HG03558 (cell line): Measurements from ENCODE around the gene SMIM45.

Experiments used
- ATAC-seq: cut with Tn5 transposase; IDR thresholded peaks from one replicate; pipeline ENCODE4 v1.9.1; 2021; ENCODE audit warnings: moderate number of reproducible peaks; ENCODE audit not compliant: unreplicated experiment; ENCODE audit errors: extremely low read depth

SMIM45 gene

GRCh38 chr22:41966225-41966606 lies 14.3 kb downstream of the SMIM45 start:
- no peak for ATAC-seq

DNA sequence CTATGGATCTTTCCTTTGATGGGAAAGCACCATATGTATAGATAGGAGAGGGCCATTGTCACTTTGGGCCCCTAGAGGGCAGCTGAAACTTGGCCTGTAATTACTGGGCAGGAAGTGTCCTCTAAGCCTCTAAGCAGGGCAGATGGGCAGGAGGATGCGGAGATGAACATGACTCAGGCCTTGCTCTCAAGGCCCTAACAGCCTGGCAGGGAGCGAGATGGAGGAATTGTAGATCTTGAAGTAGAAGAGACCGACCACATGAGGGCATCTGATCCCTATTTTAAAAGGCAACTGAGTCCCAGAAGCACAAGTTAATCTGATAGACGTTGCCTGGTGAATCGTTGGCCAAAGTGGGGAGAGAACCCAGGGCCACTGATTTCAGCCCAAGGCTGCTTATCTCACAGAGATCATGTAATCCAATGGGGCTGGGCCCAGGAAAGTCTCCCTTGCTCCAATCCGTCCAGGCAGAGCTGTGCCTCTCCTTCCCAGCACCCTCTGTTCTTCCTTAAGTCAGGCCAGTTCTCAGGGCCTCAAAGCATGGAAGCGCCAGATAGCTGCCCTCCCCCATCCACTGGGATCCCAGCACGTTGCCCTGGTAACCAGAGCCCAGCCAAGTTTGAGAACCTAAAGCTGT lies 14.8 kb downstream of the SMIM45 start:
- no peak for ATAC-seq

DNA sequence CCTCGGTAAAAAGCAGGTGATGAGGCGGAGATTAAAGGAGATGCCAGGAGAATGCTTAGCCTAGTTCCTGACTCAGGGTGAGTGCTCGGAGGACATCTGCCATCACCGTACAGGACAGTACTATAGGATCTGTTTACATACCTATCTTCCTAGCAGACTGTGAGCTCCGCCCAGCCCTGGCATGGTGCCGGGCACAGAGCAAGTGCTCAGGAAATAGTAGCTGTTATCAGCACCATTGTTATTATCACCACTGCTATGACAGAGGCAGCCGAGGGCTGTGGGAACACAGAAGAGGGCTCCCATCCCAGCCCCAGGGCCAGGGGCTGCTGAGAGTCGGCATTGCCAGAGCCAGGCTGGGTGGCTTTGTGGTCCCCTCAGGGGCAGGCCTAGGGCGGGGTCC lies 16.7 kb downstream of the SMIM45 start:
- ATAC-seq = no peak

GRCh38 chr22:41969110-41969646 lies 17.2 kb downstream of the SMIM45 start, which contains the start of gene SEPTIN3:
Gene SEPTIN3 (plus strand): TSS chr22:41969443. CDS start chr22:41971493, 2,050 bp downstream.
- ATAC-seq = no peak

DNA sequence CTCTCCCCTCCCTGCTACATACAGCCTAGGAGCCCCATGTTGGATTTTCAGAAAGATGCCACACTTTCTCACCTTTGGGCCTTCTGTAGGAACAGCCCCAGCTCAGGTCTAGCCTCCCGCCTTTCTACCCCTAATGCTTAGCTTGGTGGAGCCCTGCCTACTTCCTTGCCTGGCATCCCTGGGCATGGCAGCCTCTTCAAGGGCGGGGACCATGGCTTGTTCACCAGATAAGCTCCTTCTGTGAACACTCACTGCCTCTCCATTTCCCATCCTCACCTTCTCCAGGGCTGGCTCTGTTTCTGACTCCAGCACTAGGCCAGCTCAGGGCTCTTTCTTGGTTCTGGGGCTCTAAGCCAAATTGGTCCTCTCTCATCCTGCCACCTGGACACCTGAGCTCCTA lies 18.7 kb downstream of the SMIM45 start:
- ATAC-seq = no peak

GRCh38 chr22:41971431-41971830 lies 19.5 kb downstream of the SMIM45 start:
- no peak for ATAC-seq

DNA sequence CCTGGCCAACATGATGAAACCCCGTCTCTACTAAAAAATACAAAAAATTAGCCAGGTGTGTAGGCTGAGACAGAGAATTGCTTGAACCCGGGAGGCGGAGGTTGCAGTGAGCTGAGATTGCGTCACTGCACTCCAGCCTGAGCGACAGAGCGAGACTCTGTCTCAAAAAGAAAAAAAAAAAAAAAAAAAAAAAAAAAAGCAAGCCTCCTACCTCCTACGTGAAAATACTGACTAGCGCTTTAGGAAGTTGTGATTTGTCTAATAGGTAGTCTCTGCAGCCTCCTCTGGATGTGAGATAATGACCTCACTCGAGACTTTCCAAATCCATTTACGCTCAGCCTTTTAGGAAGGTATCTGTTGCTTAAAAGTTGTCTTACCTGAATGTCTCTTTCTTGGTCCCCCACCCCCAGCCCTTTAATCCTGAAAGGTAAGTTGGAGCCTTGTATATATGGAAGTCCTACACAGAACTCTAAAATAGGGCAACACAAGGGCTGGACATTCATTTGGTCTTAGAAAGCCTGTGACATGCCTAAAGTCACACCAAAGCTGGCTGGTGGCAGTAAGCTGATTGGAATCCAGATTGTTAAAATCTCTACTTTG lies 22.8 kb downstream of the SMIM45 start:
- no peak for ATAC-seq

- ATAC-seq = no peak
These were observed 23.5 kb downstream of the SMIM45 start for GRCh38 chr22:41975299-41976069.

DNA sequence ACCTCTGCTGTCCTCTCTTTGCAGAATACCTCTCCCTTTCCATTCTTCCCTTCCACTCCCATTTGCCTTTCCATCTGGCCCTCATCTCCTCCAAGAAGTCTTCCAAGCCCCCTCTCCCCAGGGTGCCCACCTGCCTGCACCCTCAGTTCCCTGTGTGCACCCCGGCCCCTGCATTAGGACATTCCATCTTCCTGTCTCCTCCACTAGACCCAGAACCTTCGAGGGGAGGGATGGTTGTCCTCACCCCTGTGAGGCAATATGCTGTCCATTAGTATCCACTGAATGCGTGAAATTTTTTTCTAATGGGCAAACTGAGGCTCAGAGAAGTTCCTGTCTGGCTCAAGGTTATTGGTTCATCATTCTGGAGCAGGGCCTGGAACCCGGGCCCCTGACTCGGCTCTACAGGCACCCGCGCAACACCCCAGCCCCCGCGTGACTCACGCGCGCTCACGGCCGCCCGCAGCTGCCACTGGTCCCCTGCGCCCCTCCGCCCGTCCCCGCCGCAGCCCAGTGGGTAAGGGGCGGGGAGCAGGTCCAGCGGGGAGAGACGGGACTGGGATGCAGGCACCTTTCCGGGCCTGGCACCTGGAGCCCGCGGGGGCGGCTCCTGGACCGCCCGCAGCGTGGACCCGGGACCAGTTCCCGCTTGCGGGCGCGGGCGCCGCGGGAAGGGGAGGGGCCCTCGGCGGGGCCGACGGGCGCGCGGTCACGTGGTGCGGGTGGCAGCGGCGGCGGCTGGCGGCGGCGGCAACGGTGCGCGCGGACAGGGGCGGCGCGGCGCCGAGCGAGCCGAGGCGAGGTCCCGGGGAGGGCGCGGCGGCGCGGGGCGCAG lies 24.3 kb downstream of the SMIM45 start:
- no peak for ATAC-seq

- ATAC-seq = no peak
These were observed 25.1 kb downstream of the SMIM45 start for GRCh38 chr22:41976961-41977566.

DNA sequence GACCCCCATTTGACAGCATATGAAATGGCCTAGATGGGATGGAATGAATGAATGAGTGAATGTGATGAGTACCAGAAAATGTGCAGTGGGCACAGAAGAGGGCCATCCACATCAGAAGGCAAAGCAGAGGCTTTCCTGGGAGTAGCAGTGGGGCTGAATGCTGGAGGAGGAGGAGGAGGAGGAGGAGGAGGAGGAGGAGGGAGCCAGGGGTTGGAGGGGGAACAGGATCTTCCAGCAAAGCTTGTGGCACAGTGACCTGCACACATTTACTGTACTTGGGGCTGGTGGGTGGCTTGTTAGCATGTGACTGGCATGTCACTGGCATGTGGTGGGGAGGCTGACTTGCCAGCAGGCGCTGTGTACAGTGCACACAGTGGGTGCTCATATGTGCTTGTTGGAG lies 26.8 kb downstream of the SMIM45 start:
- ATAC-seq = no peak

DNA sequence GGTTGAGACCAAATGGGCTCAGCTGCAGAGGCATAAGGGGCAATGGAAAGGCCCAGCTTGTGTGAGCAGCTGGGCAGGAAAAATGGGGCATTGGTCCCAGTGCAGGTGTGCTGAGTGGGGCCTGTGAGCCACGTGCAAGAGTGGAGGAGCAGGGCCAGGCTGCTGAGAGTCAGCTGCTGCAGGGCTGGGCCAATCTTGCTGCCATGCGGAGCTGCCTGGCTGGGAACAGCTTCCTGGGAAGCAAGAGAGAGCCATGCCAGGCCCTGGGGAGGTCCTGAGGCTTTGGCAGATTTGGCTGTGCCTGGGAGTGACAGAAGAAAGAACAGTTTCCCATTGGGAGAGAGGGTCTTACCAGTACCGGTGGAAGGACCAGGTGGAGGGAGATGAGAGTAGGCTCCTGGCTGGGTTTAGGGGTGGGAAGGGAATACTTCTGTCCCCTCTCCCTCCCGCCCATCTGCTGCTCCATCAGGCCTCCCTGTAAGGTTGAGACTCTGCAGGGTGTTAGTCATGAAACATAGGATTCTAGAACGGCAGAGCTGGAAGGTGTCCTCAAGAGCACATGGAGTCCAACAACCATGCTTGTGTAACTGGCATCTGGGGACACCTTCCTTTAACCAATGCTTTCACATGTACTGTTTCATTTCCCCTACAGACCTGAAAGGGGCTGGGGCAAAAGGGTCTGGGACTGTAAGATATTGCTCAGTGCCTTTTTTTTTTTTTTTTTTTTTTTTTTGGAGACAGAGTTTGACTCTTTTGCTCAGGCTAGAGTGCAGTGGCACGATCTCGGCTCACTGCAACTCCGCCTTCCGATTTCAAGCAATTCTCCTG lies 27.7 kb downstream of the SMIM45 start:
- no peak for ATAC-seq

DNA sequence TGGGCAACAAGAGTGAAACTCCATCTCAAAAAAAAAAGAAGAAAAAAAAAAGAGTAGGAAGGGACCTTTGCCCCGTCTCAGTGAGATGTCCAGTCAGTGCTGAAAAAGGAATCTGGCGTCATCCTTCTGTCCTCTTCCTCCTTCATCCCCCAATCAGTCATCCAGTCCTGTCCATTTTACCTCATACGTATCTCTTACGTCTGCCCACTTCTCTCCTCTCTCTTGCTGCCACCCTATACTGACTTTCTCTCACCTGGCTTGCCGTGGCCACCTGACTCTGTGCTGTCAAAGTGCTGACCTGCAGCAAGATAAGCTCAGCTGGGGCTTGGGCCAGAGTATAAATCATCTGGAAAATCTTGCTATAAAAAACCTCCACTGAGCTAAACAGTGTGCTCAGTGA lies 30.9 kb downstream of the SMIM45 start:
- ATAC-seq = no peak

GRCh38 chr22:41983513-41984405 lies 31.8 kb downstream of the SMIM45 start:
- no peak for ATAC-seq

DNA sequence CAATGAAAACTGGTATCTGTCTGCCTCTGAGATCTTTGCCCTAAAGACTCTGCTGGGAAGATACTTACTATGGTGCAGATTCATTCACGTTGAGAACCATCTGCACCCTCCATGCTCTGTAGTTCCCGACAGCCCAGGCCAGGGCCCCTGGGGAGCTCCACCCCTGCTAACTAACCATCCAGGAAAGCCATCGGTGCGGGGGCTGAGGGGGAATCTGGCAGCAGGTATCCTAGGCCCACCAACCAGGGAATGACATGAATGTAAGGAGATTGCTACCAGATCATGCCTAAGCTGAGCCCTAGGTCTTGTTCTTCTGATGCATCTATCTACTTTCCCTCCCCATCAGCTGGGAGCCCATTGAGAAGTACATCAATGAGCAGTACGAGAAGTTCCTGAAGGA lies 35.3 kb downstream of the SMIM45 start:
- no peak for ATAC-seq

DNA sequence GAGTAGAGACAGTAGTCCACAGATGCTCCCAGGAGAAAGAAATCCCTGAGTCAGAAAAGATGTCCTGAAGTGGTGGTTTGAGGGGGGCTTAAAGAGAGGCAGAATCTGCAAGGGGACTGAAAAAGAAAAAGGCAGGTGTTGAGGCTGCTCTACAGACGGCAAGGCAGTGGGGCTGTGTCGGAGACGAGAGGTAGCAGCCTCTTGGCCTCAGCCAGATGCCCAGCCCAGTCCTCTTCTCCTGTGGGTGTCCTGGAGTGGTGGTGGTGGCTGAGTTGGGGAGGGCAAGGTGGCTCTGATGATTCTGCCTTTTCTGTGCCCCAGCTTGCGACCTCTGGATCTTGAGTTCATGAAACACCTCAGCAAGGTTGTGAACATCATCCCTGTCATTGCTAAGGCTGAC lies 37.3 kb downstream of the SMIM45 start:
- no peak for ATAC-seq

DNA sequence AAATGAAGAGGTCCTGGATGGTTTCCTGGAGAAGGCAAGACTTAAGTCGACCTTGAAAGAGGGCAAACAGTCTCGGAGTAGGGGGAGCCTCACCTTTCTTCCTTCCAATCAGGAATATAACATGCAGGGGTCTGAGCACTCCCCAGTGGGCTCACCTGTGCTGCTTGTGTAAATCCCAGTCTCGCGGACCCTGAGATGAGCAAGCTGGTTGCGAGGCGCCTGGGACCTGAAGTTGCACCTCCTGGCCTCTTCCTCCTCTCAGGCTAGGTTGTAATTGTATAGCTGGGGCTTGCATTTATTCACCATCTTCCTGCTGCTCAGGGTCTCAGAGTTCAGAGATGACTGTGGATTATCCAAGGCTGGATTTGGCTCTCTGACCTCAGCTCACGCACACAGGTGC lies 39.2 kb downstream of the SMIM45 start:
- ATAC-seq = no peak

DNA sequence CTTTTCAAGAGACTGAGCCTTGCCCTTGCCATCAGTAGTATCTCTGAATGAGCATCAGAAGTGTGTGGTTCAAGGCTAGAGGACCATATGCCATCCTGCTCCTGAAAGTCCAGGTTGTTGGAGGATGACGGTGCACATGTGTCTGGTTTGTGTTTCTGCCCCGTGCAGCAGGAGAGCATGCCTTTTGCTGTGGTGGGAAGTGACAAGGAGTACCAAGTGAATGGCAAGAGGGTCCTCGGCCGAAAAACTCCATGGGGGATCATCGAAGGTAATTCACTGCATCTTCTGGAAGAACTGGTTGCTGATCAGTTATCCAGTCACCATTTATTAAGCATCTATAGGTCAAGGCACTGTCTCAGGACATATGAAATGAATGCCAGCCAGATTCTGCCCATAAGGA lies 40.5 kb downstream of the SMIM45 start:
- no peak for ATAC-seq
